SK-N-SH (cell line): ENCODE results near the gene COA6. TPM values are rescaled to one million over a fixed set of nuclear protein-coding genes. Genes with fewer than 3 reads are reported as not detected.

Experiments
- CTCF ChIA-PET: fragments of 300-600, 350-600 bp; formaldehyde crosslinking; extraction: SDS; loops from one replicate; lab custom pipeline; 2021; lab: Yijun Ruan, JAX
- POLR2A ChIA-PET: fragments of 350-600 bp; sonication (Branson Sonifier 250); formaldehyde crosslinking; extraction: SDS; loops from one replicate; lab custom pipeline; 2020; ENCODE audit warnings: antibody characterized with exemption, inconsistent platforms; lab: Yijun Ruan, JAX
- DNase-seq: peaks from one replicate; pipeline ENCODE4 v3.0.0; 2012
- H2AFZ ChIP-seq: fragments of 200-600 bp; sonication (generic); 2 replicates; pipeline ENCODE4 v1.8.1; 2016; ENCODE audit warnings: antibody characterized with exemption, mild to moderate bottlenecking, low read depth
- H3F3A ChIP-seq: fragments of 200-600 bp; sonication (generic); replicated peaks from 2 replicates; pipeline ENCODE3; 2016; ENCODE audit warnings: antibody characterized with exemption, mild to moderate bottlenecking; ENCODE audit not compliant: insufficient read depth
- H3K27ac ChIP-seq, 2 experiments: fragments of 200-500 bp in 1 of 2; fragments of 200-600 bp in 1 of 2; sonication (Bioruptor generic) in 1 of 2; sonication (generic), shearing (Covaris generic) in 1 of 2; 2 replicates each; pipeline versions ENCODE4 v1.5.1 to v1.6.1; 2014 to 2016; ENCODE audit warnings: low read depth in 2 of 2, inconsistent platforms in 1 of 2, low read length in 1 of 2, mild to moderate bottlenecking in 1 of 2, mixed read lengths in 1 of 2
- H3K27me3 ChIP-seq: fragments of 200-600 bp; sonication (generic), shearing (Covaris generic); 2 replicates; pipeline ENCODE4 v1.6.1; 2016; ENCODE audit warnings: mixed run types; ENCODE audit not compliant: insufficient read depth
- H3K36me3 ChIP-seq, 2 experiments: fragments of 200-500 bp in 1 of 2; fragments of 200-600 bp in 1 of 2; sonication (Bioruptor generic) in 1 of 2; sonication (generic) in 1 of 2; replicated peaks in 1 of 2; 2 replicates each; pipeline versions ENCODE3 to v1.5.1; 2014 to 2016; ENCODE audit warnings: low read length in 1 of 2, mild to moderate bottlenecking in 1 of 2; ENCODE audit not compliant: insufficient read depth in 2 of 2, control insufficient read depth in 1 of 2
- H3K4me1 ChIP-seq, 2 experiments: fragments of 200-500 bp in 1 of 2; fragments of 200-600 bp in 1 of 2; sonication (Bioruptor generic) in 1 of 2; sonication (generic), shearing (Covaris generic) in 1 of 2; 2 replicates each; pipeline versions ENCODE4 v1.5.1 to v1.6.1; 2014 to 2016; ENCODE audit warnings: low read depth in 1 of 2, low read length in 1 of 2, mixed run types in 1 of 2; ENCODE audit not compliant: insufficient read depth in 2 of 2, control insufficient read depth in 1 of 2
- H3K4me2 ChIP-seq: fragments of 200-600 bp; sonication (generic), shearing (Covaris generic); 2 replicates; pipeline ENCODE4 v1.6.1; 2017; ENCODE audit warnings: mixed run types
- H3K4me3 ChIP-seq, 2 experiments: fragments of 200-500 bp in 1 of 2; fragments of 200-600 bp in 1 of 2; sonication (Bioruptor generic) in 1 of 2; sonication (generic), shearing (Covaris generic) in 1 of 2; 2 replicates each; pipeline versions ENCODE4 v1.5.1 to v1.8.1; 2014 to 2016; ENCODE audit warnings: low read depth in 2 of 2, inconsistent platforms in 1 of 2, low read length in 1 of 2, mild to moderate bottlenecking in 1 of 2, mixed read lengths in 1 of 2, moderate library complexity in 1 of 2
- H3K79me2 ChIP-seq: fragments of 200-600 bp; sonication (generic); 2 replicates; pipeline ENCODE4 v1.8.1; 2017; ENCODE audit warnings: mild to moderate bottlenecking; ENCODE audit not compliant: insufficient read depth
- H3K9ac ChIP-seq: fragments of 200-600 bp; sonication (generic); 2 replicates; pipeline ENCODE4 v1.6.1; 2017; ENCODE audit warnings: mixed run types
- H3K9me2 ChIP-seq: fragments of 200-600 bp; sonication (generic); 2 replicates; pipeline ENCODE4 v1.6.1; 2017; ENCODE audit warnings: mixed run types
- H3K9me3 ChIP-seq: fragments of 200-600 bp; sonication (generic); 2 replicates; pipeline ENCODE4 v1.6.1; 2017; ENCODE audit warnings: mixed run types, mild to moderate bottlenecking, moderate library complexity
- H4K20me1 ChIP-seq: fragments of 200-600 bp; sonication (generic); 2 replicates; pipeline ENCODE4 v1.6.1; 2017; ENCODE audit warnings: mild to moderate bottlenecking, mixed run types; ENCODE audit not compliant: insufficient read depth
- GATA2 ChIP-seq: sonication (generic); formaldehyde crosslinking; IDR thresholded peaks from 2 replicates; pipeline ENCODE4 v1.5.0; 2020; ENCODE audit warnings: mild to moderate bottlenecking, missing genetic modification reagents
- NFIC ChIP-seq: IDR thresholded peaks from 2 replicates; pipeline ENCODE4 v1.4.0; 2012; ENCODE audit warnings: borderline replicate concordance
- NRF1 ChIP-seq: IDR thresholded peaks from 2 replicates; pipeline ENCODE4 v1.6.1; 2012; ENCODE audit warnings: low read depth, mild to moderate bottlenecking, low read length
- POLR2AphosphoS5 ChIP-seq: IDR thresholded peaks from 2 replicates; pipeline ENCODE4 v1.6.1; 2012; ENCODE audit warnings: low read depth, low read length
- RCOR1 ChIP-seq: fragments of 150-350 bp; IDR thresholded peaks from 2 replicates; pipeline ENCODE4 v1.6.1; 2017; ENCODE audit warnings: antibody characterized with exemption, low read length
- RFX5 ChIP-seq: IDR thresholded peaks from 2 replicates; pipeline ENCODE4 v1.6.1; 2012; ENCODE audit warnings: mild to moderate bottlenecking, improper control_type of control experiment, low read length
- TEAD4 ChIP-seq: IDR thresholded peaks from 2 replicates; pipeline ENCODE4 v1.4.0; 2012; ENCODE audit warnings: mild to moderate bottlenecking, borderline replicate concordance; ENCODE audit not compliant: insufficient read depth
- WGBS: methylation state at CpG from one replicate; pipeline ENCODE4 v1.1.6; 2017; ENCODE audit warnings: low lambda C conversion rate; 5-methylcytosine and 5-hydroxymethylcytosine counted together
- polyA plus RNA-seq, 3 experiments: library from polyadenylated mRNA; depleted of rRNA; stranded (reverse); fragments of >200 nt; gene quantifications; 2 replicates each; pipeline ENCODE4 v1.2.3, GENCODE V29; 2012
- TF ChIP-seq, protein P1 (sequence below): fragments of 200-600 bp; sonication (generic); IDR thresholded peaks from 2 replicates; pipeline ENCODE4 v1.6.1; 2017; ENCODE audit warnings: antibody characterized with exemption, mild to moderate bottlenecking, moderate library complexity
- TF ChIP-seq, protein P2 (sequence below): IDR thresholded peaks from 2 replicates; pipeline ENCODE4 v1.4.0; 2012; ENCODE audit warnings: low read depth, borderline replicate concordance

The COA6 gene
- polyA plus RNA-seq, 1 of the 3 experiments (the other 2 are of a cell fraction) = 42.2 TPM

DNA sequence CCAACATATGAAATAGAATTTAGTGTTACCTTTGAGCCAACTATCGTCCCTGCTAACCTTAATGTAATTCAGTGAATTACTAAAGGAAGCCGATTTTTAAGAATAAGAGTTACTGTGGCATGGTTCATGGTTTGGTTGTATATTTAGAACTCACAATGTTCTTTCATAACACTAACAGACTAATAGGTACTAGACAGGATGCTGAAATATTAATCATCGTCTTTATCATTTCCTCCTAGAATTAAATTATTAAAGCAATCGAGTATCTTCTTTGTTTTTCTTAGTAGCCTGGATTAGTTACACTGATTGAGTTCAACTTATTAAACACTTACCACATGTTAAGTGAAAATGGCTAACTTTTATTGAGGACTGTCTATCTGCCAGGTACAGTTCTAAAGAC lies 58.0 kb downstream of the COA6 start:
- H2AFZ ChIP-seq = no peak overlapping the region
- H3K79me2 ChIP-seq = no peaks in the 10 kb centered on the region
- no peaks in the 10 kb centered on the region for H3K9me2 ChIP-seq
- no peaks in the 10 kb centered on the region for H3K27me3 ChIP-seq
- peaks cover 0 to 12% of the 10 kb centered on the region in 2 experiments; a peak in 3 of 4 replicates for H3K4me1 ChIP-seq
- POLR2A ChIA-PET = no interaction called here
- DNase-seq = no peak
- H3K36me3 ChIP-seq = peaks cover 36 to 62% of the 10 kb centered on the region in 2 experiments
- no peaks in the 10 kb centered on the region for H3K9me3 ChIP-seq
- TF ChIP-seq, protein P1, sequence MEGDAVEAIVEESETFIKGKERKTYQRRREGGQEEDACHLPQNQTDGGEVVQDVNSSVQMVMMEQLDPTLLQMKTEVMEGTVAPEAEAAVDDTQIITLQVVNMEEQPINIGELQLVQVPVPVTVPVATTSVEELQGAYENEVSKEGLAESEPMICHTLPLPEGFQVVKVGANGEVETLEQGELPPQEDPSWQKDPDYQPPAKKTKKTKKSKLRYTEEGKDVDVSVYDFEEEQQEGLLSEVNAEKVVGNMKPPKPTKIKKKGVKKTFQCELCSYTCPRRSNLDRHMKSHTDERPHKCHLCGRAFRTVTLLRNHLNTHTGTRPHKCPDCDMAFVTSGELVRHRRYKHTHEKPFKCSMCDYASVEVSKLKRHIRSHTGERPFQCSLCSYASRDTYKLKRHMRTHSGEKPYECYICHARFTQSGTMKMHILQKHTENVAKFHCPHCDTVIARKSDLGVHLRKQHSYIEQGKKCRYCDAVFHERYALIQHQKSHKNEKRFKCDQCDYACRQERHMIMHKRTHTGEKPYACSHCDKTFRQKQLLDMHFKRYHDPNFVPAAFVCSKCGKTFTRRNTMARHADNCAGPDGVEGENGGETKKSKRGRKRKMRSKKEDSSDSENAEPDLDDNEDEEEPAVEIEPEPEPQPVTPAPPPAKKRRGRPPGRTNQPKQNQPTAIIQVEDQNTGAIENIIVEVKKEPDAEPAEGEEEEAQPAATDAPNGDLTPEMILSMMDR = no peak
- TF ChIP-seq RCOR1 (no peak), TEAD4 (no peak), POLR2AphosphoS5 (no peak), NRF1 (no peak), RFX5 (no peak)
- TF ChIP-seq, protein P2, sequence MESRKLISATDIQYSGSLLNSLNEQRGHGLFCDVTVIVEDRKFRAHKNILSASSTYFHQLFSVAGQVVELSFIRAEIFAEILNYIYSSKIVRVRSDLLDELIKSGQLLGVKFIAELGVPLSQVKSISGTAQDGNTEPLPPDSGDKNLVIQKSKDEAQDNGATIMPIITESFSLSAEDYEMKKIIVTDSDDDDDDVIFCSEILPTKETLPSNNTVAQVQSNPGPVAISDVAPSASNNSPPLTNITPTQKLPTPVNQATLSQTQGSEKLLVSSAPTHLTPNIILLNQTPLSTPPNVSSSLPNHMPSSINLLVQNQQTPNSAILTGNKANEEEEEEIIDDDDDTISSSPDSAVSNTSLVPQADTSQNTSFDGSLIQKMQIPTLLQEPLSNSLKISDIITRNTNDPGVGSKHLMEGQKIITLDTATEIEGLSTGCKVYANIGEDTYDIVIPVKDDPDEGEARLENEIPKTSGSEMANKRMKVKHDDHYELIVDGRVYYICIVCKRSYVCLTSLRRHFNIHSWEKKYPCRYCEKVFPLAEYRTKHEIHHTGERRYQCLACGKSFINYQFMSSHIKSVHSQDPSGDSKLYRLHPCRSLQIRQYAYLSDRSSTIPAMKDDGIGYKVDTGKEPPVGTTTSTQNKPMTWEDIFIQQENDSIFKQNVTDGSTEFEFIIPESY = no peak
- H3F3A ChIP-seq = no peaks in the 10 kb centered on the region
- H4K20me1 ChIP-seq = no peaks in the 10 kb centered on the region
- H3K9ac ChIP-seq = no peak overlapping the region
- CTCF ChIA-PET = no interaction called here
- H3K4me2 ChIP-seq = no peak overlapping the region
- 58% methylated on average over 4 of the region's 4 CpGs for WGBS
- no peak overlapping the region for H3K27ac ChIP-seq
- H3K4me3 ChIP-seq = no peak overlapping the region

DNA sequence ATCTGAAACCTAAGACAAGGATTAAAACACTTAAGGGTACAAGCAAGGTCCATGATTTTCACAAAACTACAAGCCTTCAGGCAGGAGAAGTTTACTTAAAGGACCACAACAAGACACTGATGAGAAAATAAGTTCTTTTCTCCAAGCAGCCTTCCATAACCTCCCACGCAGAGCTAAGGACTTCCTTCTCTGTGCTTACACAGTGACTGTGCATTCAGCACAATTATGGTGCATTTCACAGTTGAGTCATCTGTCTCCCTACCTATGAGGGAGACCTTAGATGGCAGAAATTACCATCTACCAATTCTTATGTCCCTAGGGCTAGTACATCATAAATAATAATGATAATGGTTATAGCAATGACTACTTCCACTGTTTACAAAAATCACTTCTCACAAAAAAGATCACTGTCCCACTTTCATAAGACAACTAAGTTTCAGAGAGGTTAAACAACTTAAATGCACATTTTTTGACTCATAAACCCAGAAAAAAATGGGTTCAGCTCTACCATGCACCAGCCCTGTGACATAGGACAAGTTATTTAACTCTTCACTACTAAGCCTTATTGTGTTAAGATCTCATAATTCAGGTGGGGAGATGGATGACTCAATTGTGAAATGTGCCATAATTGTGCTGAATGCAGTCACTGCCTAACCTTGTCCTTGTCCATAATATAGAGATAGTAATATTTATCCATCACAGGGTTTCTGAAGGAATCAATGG lies 60.5 kb downstream of the COA6 start:
- no peak overlapping the region for H3K4me2 ChIP-seq
- H3K9ac ChIP-seq = no peak overlapping the region
- no peaks in the 10 kb centered on the region for H3K27me3 ChIP-seq
- POLR2A ChIA-PET = no interaction called here
- no peak overlapping the region for H3K27ac ChIP-seq
- DNase-seq = no peak
- H3K4me3 ChIP-seq = no peak overlapping the region
- H3K36me3 ChIP-seq = peaks cover 23 to 40% of the 10 kb centered on the region in 2 experiments
- no peak overlapping the region for H2AFZ ChIP-seq
- H3K4me1 ChIP-seq = peaks cover 0 to 29% of the 10 kb centered on the region in 2 experiments; a peak in 3 of 4 replicates
- TF ChIP-seq TEAD4 (no peak), GATA2 (CRISPR knock-in tag) (no peak), NFIC (no peak)
- no peaks in the 10 kb centered on the region for H4K20me1 ChIP-seq
- 58% methylated on average over 1 of the region's 1 CpG for WGBS
- H3K9me3 ChIP-seq = peaks cover 4% of the 10 kb centered on the region; the same call in 1 of the 2 replicates
- CTCF ChIA-PET = interaction anchor here (1.0 kb wide), 1 partner anchor 24 kb away, joined by 4 read pairs; no protein-coding TSS in a partner anchor
- H3K79me2 ChIP-seq = no peaks in the 10 kb centered on the region
- peaks cover 10% of the 10 kb centered on the region for H3F3A ChIP-seq
- no peaks in the 10 kb centered on the region for H3K9me2 ChIP-seq

Other genes with a start within 250 kb of the COA6 start
- gene TARBP1, start 105.7 kb downstream of the COA6 start, polyA plus RNA-seq (2012; rRNA removed) = 33.0 and 46.1 TPM in 2 replicates
- gene IRF2BP2, start 236.7 kb downstream of the COA6 start, polyA plus RNA-seq (2012; rRNA removed) = 40.3 and 73.9 TPM in 2 replicates